Measurements from ENCODE around the gene RBP2.

RBP2 gene

GRCh38 chr3:139460529-139460928 lies 15.8 kb downstream of the RBP2 start:
- Histone ChIP-seq H3K36me3 (ENCODE audit: control insufficient read depth, insufficient read depth, low read length) (no peaks in the 10 kb centered on the region), H3K27ac (ENCODE audit: low read length) (no peak overlapping the region), H3K4me1 (ENCODE audit: control insufficient read depth, insufficient read depth, low read length) (peaks cover 3% of the 10 kb centered on the region; the same call in 1 of the 2 replicates), H3K9me3 (ENCODE audit: control insufficient read depth, insufficient read depth, low read length) (no peaks in the 10 kb centered on the region), H3K27me3 (ENCODE audit: control insufficient read depth, insufficient read depth, low read length) (no peaks in the 10 kb centered on the region), H3K4me3 (ENCODE audit: low read length) (no peak overlapping the region)
- WGBS (ENCODE audit: insufficient coverage, insufficient read length) = no CpG with 5 or more reads among the region's 2 CpGs
- DNase-seq (ENCODE audit: low read depth, low spot score) = no peak

GRCh38 chr3:139460076-139460475 lies 16.2 kb downstream of the RBP2 start:
- no peak overlapping the region for H3K27ac ChIP-seq (ENCODE audit: low read length)
- no peaks in the 10 kb centered on the region for H3K36me3 ChIP-seq (ENCODE audit: control insufficient read depth, insufficient read depth, low read length)
- DNase-seq (ENCODE audit: low read depth, low spot score) = no peak
- H3K27me3 ChIP-seq (ENCODE audit: control insufficient read depth, insufficient read depth, low read length) = no peaks in the 10 kb centered on the region
- no peak overlapping the region for H3K4me3 ChIP-seq (ENCODE audit: low read length)
- H3K9me3 ChIP-seq (ENCODE audit: control insufficient read depth, insufficient read depth, low read length) = no peaks in the 10 kb centered on the region
- peaks cover 5% of the 10 kb centered on the region; the same call in 1 of the 2 replicates for H3K4me1 ChIP-seq (ENCODE audit: control insufficient read depth, insufficient read depth, low read length)

GRCh38 chr3:139458348-139458747 lies 18.0 kb downstream of the RBP2 start:
- Histone ChIP-seq H3K4me1 (ENCODE audit: control insufficient read depth, insufficient read depth, low read length) (peaks cover 12% of the 10 kb centered on the region), H3K9me3 (ENCODE audit: control insufficient read depth, insufficient read depth, low read length) (no peaks in the 10 kb centered on the region), H3K27ac (ENCODE audit: low read length) (no peak overlapping the region), H3K36me3 (ENCODE audit: control insufficient read depth, insufficient read depth, low read length) (no peaks in the 10 kb centered on the region), H3K4me3 (ENCODE audit: low read length) (no peak overlapping the region), H3K27me3 (ENCODE audit: control insufficient read depth, insufficient read depth, low read length) (no peaks in the 10 kb centered on the region)
- no peak for DNase-seq (ENCODE audit: low read depth, low spot score)
- WGBS (ENCODE audit: insufficient coverage, insufficient read length) = no CpG with 5 or more reads among the region's 7 CpGs

GRCh38 chr3:139457066-139457465 lies 19.2 kb downstream of the RBP2 start:
- no peak overlapping the region for H3K4me3 ChIP-seq (ENCODE audit: low read length)
- no peaks in the 10 kb centered on the region for H3K36me3 ChIP-seq (ENCODE audit: control insufficient read depth, insufficient read depth, low read length)
- H3K4me1 ChIP-seq (ENCODE audit: control insufficient read depth, insufficient read depth, low read length) = peaks cover 12% of the 10 kb centered on the region
- no peak for DNase-seq (ENCODE audit: low read depth, low spot score)
- WGBS (ENCODE audit: insufficient coverage, insufficient read length) = no CpG with 5 or more reads among the region's 3 CpGs
- no peak overlapping the region for H3K27ac ChIP-seq (ENCODE audit: low read length)
- no peaks in the 10 kb centered on the region for H3K9me3 ChIP-seq (ENCODE audit: control insufficient read depth, insufficient read depth, low read length)
- H3K27me3 ChIP-seq (ENCODE audit: control insufficient read depth, insufficient read depth, low read length) = no peaks in the 10 kb centered on the region

- WGBS (ENCODE audit: insufficient coverage, insufficient read length) = no CpG with 5 or more reads among the region's 4 CpGs
- H3K4me1 ChIP-seq (ENCODE audit: control insufficient read depth, insufficient read depth, low read length) = peaks cover 12% of the 10 kb centered on the region
- H3K27me3 ChIP-seq (ENCODE audit: control insufficient read depth, insufficient read depth, low read length) = no peaks in the 10 kb centered on the region
- H3K36me3 ChIP-seq (ENCODE audit: control insufficient read depth, insufficient read depth, low read length) = no peaks in the 10 kb centered on the region
- H3K9me3 ChIP-seq (ENCODE audit: control insufficient read depth, insufficient read depth, low read length) = no peaks in the 10 kb centered on the region
- H3K27ac ChIP-seq (ENCODE audit: low read length) = no peak overlapping the region
- H3K4me3 ChIP-seq (ENCODE audit: low read length) = no peak overlapping the region
- no peak for DNase-seq (ENCODE audit: low read depth, low spot score)
Observed at GRCh38 chr3:139456386-139456785, 19.9 kb downstream of the RBP2 start.

- Histone ChIP-seq H3K4me1 (ENCODE audit: control insufficient read depth, insufficient read depth, low read length) (peaks cover 12% of the 10 kb centered on the region), H3K27ac (ENCODE audit: low read length) (no peak overlapping the region), H3K4me3 (ENCODE audit: low read length) (no peak overlapping the region), H3K27me3 (ENCODE audit: control insufficient read depth, insufficient read depth, low read length) (no peaks in the 10 kb centered on the region), H3K36me3 (ENCODE audit: control insufficient read depth, insufficient read depth, low read length) (no peaks in the 10 kb centered on the region), H3K9me3 (ENCODE audit: control insufficient read depth, insufficient read depth, low read length) (no peaks in the 10 kb centered on the region)
- no peak for DNase-seq (ENCODE audit: low read depth, low spot score)
- WGBS (ENCODE audit: insufficient coverage, insufficient read length) = no CpG with 5 or more reads among the region's 3 CpGs
Observed at GRCh38 chr3:139455855-139456254, 20.5 kb downstream of the RBP2 start.

- Histone ChIP-seq H3K36me3 (ENCODE audit: control insufficient read depth, insufficient read depth, low read length) (no peaks in the 10 kb centered on the region), H3K27ac (ENCODE audit: low read length) (no peak overlapping the region), H3K27me3 (ENCODE audit: control insufficient read depth, insufficient read depth, low read length) (no peaks in the 10 kb centered on the region), H3K4me1 (ENCODE audit: control insufficient read depth, insufficient read depth, low read length) (peaks cover 12% of the 10 kb centered on the region), H3K9me3 (ENCODE audit: control insufficient read depth, insufficient read depth, low read length) (no peaks in the 10 kb centered on the region), H3K4me3 (ENCODE audit: low read length) (no peak overlapping the region)
- DNase-seq (ENCODE audit: low read depth, low spot score) = no peak
- WGBS (ENCODE audit: insufficient coverage, insufficient read length) = no CpG with 5 or more reads among the region's 1 CpG
Observed at GRCh38 chr3:139455206-139455605, 21.1 kb downstream of the RBP2 start.

GRCh38 chr3:139454346-139454745 lies 22.0 kb downstream of the RBP2 start:
- peaks cover 12% of the 10 kb centered on the region for H3K4me1 ChIP-seq (ENCODE audit: control insufficient read depth, insufficient read depth, low read length)
- no peaks in the 10 kb centered on the region for H3K9me3 ChIP-seq (ENCODE audit: control insufficient read depth, insufficient read depth, low read length)
- H3K4me3 ChIP-seq (ENCODE audit: low read length) = no peak overlapping the region
- no peaks in the 10 kb centered on the region for H3K27me3 ChIP-seq (ENCODE audit: control insufficient read depth, insufficient read depth, low read length)
- H3K36me3 ChIP-seq (ENCODE audit: control insufficient read depth, insufficient read depth, low read length) = no peaks in the 10 kb centered on the region
- no peak for DNase-seq (ENCODE audit: low read depth, low spot score)
- WGBS (ENCODE audit: insufficient coverage, insufficient read length) = no CpG with 5 or more reads among the region's 2 CpGs
- no peak overlapping the region for H3K27ac ChIP-seq (ENCODE audit: low read length)

GRCh38 chr3:139450159-139450558 lies 26.2 kb downstream of the RBP2 start:
- no peak overlapping the region for H3K4me3 ChIP-seq (ENCODE audit: low read length)
- H3K9me3 ChIP-seq (ENCODE audit: control insufficient read depth, insufficient read depth, low read length) = no peaks in the 10 kb centered on the region
- no peaks in the 10 kb centered on the region for H3K36me3 ChIP-seq (ENCODE audit: control insufficient read depth, insufficient read depth, low read length)
- no peak overlapping the region for H3K27ac ChIP-seq (ENCODE audit: low read length)
- peaks cover 7% of the 10 kb centered on the region for H3K4me1 ChIP-seq (ENCODE audit: control insufficient read depth, insufficient read depth, low read length)
- DNase-seq (ENCODE audit: low read depth, low spot score) = no peak
- no peaks in the 10 kb centered on the region for H3K27me3 ChIP-seq (ENCODE audit: control insufficient read depth, insufficient read depth, low read length)

GRCh38 chr3:139449566-139449965 lies 26.8 kb downstream of the RBP2 start:
- no peak for DNase-seq (ENCODE audit: low read depth, low spot score)
- Histone ChIP-seq H3K36me3 (ENCODE audit: control insufficient read depth, insufficient read depth, low read length) (no peaks in the 10 kb centered on the region), H3K4me3 (ENCODE audit: low read length) (no peak overlapping the region), H3K9me3 (ENCODE audit: control insufficient read depth, insufficient read depth, low read length) (no peaks in the 10 kb centered on the region), H3K27me3 (ENCODE audit: control insufficient read depth, insufficient read depth, low read length) (no peaks in the 10 kb centered on the region), H3K4me1 (ENCODE audit: control insufficient read depth, insufficient read depth, low read length) (peaks cover 5% of the 10 kb centered on the region), H3K27ac (ENCODE audit: low read length) (no peak overlapping the region)
- no CpG with 5 or more reads among the region's 5 CpGs for WGBS (ENCODE audit: insufficient coverage, insufficient read length)

GRCh38 chr3:139448104-139448503 lies 28.2 kb downstream of the RBP2 start:
- no peak for DNase-seq (ENCODE audit: low read depth, low spot score)
- no CpG with 5 or more reads among the region's 3 CpGs for WGBS (ENCODE audit: insufficient coverage, insufficient read length)
- Histone ChIP-seq H3K36me3 (ENCODE audit: control insufficient read depth, insufficient read depth, low read length) (no peaks in the 10 kb centered on the region), H3K9me3 (ENCODE audit: control insufficient read depth, insufficient read depth, low read length) (no peaks in the 10 kb centered on the region), H3K27ac (ENCODE audit: low read length) (no peak overlapping the region), H3K4me1 (ENCODE audit: control insufficient read depth, insufficient read depth, low read length) (no peaks in the 10 kb centered on the region; the same call in 1 of the 2 replicates), H3K27me3 (ENCODE audit: control insufficient read depth, insufficient read depth, low read length) (no peaks in the 10 kb centered on the region), H3K4me3 (ENCODE audit: low read length) (no peak overlapping the region)
